Vagina (tissue), 2 donors: Measurements from ENCODE around the gene NRP2.

Experiments
- POLR2A ChIP-seq, 2 donors: fragments of 450-650 bp; IDR thresholded peaks; one replicate each; pipeline ENCODE4 v1.6.1; 2017; ENCODE audit warnings: antibody characterized with exemption in 2 of 2, mild to moderate bottlenecking in 2 of 2, moderate library complexity in 2 of 2
- TF ChIP-seq, protein P1 (sequence below), 3 experiments: fragments of 450-650 bp in 2 of 3; fragments of 200-600 bp in 1 of 3; sonication (generic) in 1 of 3; IDR thresholded peaks; one replicate each; pipeline ENCODE4 v1.5.1; 2017 to 2019; ENCODE audit warnings: antibody characterized with exemption in 3 of 3, mild to moderate bottlenecking in 2 of 3, moderate library complexity in 2 of 3

DNA sequence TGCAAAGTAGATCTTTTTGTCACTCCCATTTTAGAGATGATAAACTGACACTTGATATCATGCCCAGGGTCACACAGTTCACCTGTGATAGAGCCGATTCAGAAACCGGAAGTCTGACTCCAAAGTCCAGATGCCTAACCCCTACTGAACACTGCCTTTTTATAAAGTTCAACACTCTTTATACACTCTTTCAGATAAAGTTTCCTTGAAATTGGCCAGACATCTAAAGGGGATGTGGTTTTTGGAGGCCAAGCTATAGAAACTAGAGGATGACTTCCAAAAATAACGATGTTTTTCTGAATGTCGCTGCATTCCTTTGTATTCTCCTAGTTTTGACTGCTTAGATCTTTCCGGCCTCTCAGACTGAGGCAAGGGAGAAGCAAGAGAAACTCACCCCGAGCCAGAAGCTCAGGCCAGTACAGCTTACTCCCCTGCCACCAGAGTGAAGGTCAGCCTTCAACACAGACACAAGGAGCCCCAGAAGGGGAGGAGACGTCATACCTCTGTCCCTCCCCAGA, 61.8 kb downstream of the NRP2 start:
- no peak for TF ChIP-seq POLR2A (IDR thresholded peaks at IDR 0.05)
- TF ChIP-seq, protein P1, sequence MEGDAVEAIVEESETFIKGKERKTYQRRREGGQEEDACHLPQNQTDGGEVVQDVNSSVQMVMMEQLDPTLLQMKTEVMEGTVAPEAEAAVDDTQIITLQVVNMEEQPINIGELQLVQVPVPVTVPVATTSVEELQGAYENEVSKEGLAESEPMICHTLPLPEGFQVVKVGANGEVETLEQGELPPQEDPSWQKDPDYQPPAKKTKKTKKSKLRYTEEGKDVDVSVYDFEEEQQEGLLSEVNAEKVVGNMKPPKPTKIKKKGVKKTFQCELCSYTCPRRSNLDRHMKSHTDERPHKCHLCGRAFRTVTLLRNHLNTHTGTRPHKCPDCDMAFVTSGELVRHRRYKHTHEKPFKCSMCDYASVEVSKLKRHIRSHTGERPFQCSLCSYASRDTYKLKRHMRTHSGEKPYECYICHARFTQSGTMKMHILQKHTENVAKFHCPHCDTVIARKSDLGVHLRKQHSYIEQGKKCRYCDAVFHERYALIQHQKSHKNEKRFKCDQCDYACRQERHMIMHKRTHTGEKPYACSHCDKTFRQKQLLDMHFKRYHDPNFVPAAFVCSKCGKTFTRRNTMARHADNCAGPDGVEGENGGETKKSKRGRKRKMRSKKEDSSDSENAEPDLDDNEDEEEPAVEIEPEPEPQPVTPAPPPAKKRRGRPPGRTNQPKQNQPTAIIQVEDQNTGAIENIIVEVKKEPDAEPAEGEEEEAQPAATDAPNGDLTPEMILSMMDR (IDR thresholded peaks at IDR 0.05): no peak
